Measurements from ENCODE around the gene NFX1.

Gene NFX1

GRCh38 chr9:33403941-33404787 is 113.8 kb downstream of the NFX1 start:
- POLR2A ChIA-PET, result no interaction called here

GRCh38 chr9:33404788-33405362 is 114.6 kb downstream of the NFX1 start:
- TF ChIP-seq, protein P1, sequence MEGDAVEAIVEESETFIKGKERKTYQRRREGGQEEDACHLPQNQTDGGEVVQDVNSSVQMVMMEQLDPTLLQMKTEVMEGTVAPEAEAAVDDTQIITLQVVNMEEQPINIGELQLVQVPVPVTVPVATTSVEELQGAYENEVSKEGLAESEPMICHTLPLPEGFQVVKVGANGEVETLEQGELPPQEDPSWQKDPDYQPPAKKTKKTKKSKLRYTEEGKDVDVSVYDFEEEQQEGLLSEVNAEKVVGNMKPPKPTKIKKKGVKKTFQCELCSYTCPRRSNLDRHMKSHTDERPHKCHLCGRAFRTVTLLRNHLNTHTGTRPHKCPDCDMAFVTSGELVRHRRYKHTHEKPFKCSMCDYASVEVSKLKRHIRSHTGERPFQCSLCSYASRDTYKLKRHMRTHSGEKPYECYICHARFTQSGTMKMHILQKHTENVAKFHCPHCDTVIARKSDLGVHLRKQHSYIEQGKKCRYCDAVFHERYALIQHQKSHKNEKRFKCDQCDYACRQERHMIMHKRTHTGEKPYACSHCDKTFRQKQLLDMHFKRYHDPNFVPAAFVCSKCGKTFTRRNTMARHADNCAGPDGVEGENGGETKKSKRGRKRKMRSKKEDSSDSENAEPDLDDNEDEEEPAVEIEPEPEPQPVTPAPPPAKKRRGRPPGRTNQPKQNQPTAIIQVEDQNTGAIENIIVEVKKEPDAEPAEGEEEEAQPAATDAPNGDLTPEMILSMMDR (IDR thresholded peaks at IDR 0.05; ENCODE audit: insufficient read depth, low read length, missing control alignments), result no peak
- POLR2A ChIA-PET, result no interaction called here
- H3K4me3 ChIP-seq (ENCODE audit: low read depth, low read length), result no peak overlapping the region
- CTCF ChIA-PET, result interaction anchor here (0.9 to 4.5 kb wide), 8 partner anchors 11 to 317 kb away, joined by 3 to 46 read pairs (median 6); no protein-coding TSS in a partner anchor
- no peak for DNase-seq (ENCODE audit: low read depth, low spot score)

More at GRCh38 chr9:33403941-33404787, 113.8 kb downstream of the NFX1 start:
- no peak overlapping the region for H3K4me3 ChIP-seq (ENCODE audit: low read depth, low read length)
- no peak for DNase-seq (ENCODE audit: low read depth, low spot score)
- CTCF ChIA-PET, result interaction anchor here (0.8 to 4.5 kb wide), 19 partner anchors 8 to 318 kb away, joined by 3 to 46 read pairs (median 4); no protein-coding TSS in a partner anchor
- TF ChIP-seq, protein P1 (IDR thresholded peaks at IDR 0.05; ENCODE audit: insufficient read depth, low read length, missing control alignments), result no peak

DNA sequence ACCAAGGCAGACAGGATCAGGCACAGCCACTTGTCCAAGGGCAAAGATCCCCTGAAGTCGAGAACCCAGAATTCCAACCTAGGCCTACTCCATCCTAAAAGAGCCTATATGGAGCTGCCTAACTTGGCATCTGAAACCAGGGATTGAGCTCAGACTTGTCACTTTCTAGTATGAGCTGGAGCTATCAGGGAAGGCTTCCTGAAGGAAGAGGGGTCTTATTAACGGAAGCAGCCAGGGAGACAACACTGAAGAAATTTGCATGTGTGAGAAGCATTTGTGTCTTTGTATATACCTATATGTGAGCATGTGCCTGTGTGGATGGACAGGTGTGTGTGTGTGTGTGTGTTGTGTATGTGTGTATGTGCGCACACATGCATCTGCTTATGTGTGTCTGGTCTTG is 116.7 kb downstream of the NFX1 start:
- H3K4me3 ChIP-seq (ENCODE audit: low read depth, low read length), result no peak overlapping the region
- no peak for DNase-seq (ENCODE audit: low read depth, low spot score)
- CTCF ChIA-PET, result interaction anchor here (1.0 kb wide), 1 partner anchor 9 kb away, joined by 5 read pairs; no protein-coding TSS in a partner anchor
- POLR2A ChIA-PET, result no interaction called here
- TF ChIP-seq, protein P1 (IDR thresholded peaks at IDR 0.05; ENCODE audit: insufficient read depth, low read length, missing control alignments), result no peak

DNA sequence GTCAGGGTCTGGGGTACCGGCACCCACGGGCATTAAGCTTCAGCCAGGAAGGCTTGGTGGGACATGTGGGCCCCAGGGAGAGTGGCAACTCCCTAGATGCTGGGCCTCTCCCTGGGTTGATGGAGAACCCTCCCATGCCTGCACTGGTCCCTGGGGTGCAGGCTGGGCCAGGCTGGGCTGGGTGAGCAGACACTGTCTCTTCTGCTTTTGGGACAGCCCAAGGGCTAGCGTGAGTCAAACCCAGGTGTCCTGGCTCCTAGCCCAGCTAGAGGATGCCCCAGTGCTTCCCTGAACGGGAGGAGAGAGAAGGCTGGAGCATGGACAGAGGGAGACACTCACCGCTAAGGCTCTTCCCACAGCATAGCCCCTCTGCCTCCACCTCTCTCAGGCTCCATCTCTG is 117.8 kb downstream of the NFX1 start:
- H3K4me3 ChIP-seq (ENCODE audit: low read depth, low read length), result no peak overlapping the region
- ChIA-PET CTCF (interaction anchor here (0.6 kb wide), 1 partner anchor 44 kb away, joined by 5 read pairs; no protein-coding TSS in a partner anchor), POLR2A (no interaction called here)
- TF ChIP-seq, protein P1 (IDR thresholded peaks at IDR 0.05; ENCODE audit: insufficient read depth, low read length, missing control alignments), result no peak
- DNase-seq (ENCODE audit: low read depth, low spot score), result no peak

DNA sequence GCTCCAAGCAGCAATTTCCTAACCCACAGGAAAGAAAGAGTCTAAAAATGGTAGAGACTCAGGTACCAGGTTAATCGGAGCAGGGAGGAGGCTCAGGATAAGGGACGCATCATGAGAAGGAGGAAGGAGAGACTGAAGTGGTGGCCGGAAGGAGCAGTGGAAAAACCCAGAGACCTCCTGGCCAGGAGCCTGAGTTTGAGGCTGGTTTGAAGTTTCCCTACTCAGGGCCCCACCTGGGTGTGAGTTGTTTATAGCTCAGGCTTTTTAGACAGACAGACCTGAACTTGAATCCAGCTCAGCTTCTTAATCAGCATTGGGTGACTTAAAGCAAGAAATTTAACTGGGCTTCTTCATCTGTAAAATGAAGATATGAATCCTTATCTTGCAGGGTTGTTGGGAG is 124.0 kb downstream of the NFX1 start:
- H3K4me3 ChIP-seq (ENCODE audit: low read depth, low read length), result no peak overlapping the region
- POLR2A ChIA-PET, result no interaction called here
- CTCF ChIA-PET, result interaction anchor here (0.5 to 6.2 kb wide), 15 partner anchors 10 to 316 kb away, joined by 3 to 51 read pairs (median 6); partner anchors contain the start of genes AQP3 and AQP7
- DNase-seq (ENCODE audit: low read depth, low spot score), result no peak
- TF ChIP-seq, protein P1 (IDR thresholded peaks at IDR 0.05; ENCODE audit: insufficient read depth, low read length, missing control alignments), result no peak
